HG02852 (cell line): Measurements from ENCODE around the gene RAD51D.
"Not testable (repeated sequence)": the region's sequence is repeated elsewhere in the genome, so short reads cannot be mapped to it uniquely, and the experiment has no call there.

ENCODE experiments used
- ATAC-seq: cut with Tn5 transposase; IDR thresholded peaks from one replicate; pipeline ENCODE4 v1.9.1; 2021; ENCODE audit warnings: mild to moderate bottlenecking, moderate library complexity; ENCODE audit not compliant: unreplicated experiment

The RAD51D gene

DNA sequence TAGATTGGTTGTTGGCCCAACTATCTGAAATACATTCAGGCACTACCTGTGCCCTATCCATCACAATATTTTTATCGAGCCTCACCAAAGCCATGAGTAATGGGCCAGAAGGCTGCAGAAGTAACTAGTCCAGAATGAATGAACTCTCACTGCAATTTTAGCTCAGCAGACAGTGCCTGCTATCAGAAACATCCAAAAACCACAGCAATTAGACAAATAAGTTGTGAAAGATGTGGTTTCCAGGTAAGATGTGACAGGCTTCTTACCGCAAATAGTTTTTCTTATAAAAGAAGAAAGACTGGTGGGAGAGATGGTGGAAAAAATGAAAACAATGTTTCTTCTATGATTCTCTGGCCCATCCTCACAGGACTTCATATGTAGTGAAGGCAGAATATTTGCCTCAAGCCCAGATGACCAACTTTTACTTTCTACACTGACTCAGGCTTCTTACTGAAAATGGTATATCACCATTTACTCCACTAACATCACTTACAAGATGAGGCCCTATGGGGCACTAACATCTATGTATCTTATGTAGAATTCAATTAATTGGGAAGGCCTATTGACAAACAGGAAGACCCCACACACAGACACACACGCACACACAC lies 46.4 kb downstream of the RAD51D start:
- ATAC-seq, result no peak

DNA sequence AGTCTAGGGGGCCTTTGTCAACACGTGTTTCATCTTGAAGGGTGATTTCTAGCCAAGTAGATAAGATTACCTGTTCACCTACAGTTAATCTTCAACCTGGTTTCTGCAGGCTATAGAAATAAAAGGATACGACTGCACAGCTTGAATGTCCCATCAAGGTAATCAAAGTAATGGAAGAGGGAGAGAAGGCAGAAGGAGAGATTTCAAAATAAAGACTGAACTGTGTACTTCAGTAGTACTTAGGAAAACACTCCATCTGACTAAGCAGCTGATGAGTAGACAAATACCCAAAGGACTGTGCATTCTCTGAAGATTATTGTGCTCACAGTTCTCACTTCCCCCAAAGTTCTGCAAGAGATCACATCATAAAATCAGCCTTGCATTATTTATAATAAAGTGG lies 50.3 kb downstream of the RAD51D start:
- no peak for ATAC-seq

DNA sequence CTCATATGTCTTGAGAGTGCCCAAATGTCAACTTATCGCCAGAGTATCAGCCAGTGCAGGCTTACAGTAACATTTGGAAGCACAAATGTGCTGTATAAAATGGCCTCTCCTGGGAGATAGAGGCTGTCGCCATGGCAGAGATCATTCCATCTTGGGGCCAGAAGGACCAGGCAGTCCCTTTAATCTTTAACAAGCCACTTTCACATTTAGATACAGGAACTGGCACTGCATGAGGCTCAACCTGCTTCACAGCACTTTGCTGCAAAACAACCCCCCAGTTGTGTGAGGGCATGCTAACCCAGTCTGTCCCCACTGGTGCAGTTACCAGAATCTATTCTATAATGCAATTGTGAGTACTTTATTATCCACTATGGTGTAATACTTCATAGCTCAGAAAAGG lies 51.4 kb downstream of the RAD51D start:
- no peak for ATAC-seq

DNA sequence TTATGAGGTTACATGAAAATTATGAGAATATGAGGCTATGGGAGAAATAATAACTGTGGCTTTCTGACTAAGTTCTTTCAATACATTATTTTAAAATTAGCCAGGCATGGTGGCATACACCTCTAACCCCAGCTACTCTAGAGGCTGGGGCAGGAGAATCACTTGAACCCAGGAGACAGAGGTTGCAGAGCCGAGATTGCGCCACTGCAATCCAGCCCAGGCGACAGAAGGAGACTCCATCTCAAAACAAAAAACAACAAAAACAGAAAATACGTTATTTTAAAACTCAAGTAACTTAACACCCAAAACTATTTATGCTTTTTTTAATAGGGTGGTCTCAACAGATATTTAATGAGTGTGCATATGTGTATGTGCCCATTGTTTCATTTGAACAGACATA lies 53.8 kb downstream of the RAD51D start:
- ATAC-seq, result no peak

DNA sequence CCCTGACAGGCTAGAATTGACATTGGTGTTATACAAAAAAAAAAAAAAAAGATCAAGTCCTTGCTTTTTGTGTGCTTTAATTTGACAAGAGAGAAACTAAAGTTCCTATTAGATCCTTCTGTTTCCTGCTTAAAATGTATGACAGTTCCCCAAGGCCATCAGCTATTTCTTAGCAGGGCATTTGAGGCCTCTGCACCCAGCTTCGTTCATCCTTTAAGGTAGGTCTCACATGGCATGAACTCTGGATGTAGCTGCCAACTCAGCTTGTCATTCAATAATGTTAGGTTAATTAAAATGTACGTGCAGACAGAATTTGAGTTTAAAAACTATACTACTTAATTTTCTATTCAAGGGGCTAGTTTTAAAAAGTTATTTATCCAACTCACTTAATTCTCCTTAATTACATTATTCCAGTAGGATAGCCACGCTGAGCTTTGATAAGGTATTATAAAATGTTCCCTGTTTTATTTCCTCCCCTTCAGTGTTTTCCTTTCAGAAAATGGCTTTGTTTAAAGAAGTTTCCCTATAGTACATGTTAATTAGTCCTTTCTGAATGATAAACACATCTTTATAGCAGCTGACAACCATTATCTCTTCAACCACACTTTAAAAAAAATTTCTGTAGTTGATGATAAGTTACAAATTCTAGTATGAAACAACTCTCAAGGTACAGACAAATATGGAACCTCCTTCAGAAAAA lies 55.0 kb downstream of the RAD51D start:
- ATAC-seq, result no peak

DNA sequence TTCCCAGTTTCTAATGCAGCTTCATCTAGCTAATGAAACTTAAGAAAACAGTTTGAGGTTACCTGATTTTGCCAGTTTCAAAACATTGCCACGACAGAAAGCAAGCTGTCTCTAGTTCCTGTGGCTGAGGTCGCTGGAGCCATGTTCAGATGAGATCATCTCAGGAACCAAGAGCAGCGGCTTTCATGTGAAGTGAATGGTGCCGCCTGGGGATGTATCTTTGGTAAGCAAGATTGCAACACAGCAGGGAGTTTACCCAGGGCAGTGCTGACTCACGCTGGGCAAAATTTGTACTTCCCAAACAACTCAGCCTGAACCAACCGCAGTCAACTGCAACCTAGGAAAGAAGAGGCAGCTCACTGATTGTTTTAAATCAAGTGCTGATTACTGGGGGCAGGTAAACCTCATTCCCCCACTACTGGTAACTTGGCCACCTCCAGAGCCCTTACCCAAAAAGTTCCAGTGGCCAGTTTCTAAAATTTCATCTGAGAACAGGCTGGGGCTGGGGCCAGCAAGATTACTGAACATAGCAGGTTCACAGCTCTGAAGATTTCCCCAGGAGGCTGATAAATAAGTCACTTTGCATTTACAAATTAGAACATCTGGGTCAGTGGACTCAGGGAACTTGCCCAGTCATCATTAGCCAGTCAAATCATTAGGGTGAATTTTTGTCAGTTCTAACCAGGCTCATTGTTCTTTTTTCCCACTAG lies 56.0 kb downstream of the RAD51D start, which contains the start of gene RFFL:
RFFL (minus strand) TSS at position 194 of the 710 bp plus-strand sequence. CDS start 37,154 bp downstream, outside the sequence.
- peak; percentile 84 for ATAC-seq

DNA sequence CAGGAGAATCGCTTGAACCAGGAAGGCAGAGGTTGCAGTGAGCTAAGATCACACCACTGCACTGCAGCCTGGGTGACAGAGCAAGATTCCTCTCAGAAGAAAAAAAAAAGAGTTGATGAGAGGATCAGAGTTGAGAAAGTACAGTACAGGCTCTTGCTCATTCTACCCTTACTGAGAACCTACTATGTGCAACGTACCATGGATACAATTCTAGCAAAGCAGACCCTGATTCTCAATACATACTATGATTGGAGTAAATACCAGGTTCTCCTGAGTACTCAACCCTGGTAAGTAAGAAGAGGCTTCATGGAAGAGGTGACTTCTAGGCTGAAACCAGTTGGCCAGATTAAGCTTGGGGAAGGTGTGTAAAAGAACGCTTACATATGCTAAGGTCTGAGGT lies 57.4 kb downstream of the RAD51D start:
- no peak for ATAC-seq

DNA sequence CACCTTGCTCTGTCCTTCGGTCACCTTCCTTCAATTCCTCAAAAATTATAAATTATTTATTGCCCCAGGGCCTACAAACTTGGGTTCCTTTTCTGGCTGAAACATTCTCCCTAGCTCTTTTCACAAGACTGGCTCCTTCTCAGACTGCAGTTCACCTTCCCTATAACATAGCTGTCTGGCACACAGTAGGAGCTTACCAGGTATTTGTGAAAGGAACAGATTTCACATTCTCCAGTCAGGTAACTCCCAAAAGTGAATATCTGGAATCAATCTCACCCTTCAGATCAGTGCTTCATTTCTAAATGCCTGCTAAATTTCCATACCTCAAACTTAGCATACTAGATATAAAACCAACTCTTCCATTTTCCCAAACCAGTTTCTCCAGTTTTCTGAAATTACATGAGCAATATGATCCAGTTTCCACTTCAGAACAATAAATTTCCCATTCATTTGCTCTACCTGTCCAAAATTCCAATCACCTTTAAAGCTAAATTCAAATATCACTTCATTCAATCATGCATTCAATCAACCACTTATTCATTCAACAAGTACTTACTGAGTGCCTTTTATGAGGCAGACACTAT lies 62.2 kb downstream of the RAD51D start:
- no peak for ATAC-seq

DNA sequence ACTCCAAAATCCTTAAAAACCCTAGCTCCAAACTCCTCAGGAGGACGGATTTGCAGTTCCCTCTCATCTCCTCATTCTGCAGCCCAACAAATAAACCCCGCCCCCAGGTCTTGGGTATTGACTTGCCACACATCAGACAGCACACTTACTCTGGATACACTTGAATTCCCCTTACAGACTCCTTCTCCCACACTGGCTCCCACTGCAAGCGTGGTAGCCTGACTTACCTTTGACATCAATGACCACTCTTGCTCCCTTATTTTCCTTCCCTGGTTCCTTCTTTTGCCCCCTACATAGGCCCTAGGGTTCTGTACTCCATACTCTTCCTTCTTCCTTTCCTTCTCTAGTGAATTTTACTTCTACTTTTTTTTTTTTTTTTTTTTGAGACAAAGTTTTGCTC lies 63.6 kb downstream of the RAD51D start:
- no peak for ATAC-seq

DNA sequence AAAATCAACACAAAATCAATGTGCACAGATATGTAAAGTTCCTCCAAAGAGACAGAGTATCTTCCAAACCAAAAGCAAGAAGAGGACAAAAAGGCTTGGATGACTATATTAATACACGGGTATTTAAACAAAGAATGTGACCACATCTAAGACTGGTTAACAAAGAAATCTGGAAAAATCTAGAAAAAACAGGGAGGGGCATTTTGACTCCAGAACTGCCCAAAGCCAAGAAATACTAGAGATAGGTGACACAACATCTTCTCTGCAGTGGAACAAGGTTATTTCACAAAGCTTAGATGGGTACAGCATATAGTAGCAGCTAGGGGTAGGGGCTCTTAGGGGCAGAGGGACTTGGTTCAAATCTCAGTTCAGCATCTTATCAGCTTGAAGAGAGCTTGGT lies 66.5 kb downstream of the RAD51D start:
- ATAC-seq, result no peak

DNA sequence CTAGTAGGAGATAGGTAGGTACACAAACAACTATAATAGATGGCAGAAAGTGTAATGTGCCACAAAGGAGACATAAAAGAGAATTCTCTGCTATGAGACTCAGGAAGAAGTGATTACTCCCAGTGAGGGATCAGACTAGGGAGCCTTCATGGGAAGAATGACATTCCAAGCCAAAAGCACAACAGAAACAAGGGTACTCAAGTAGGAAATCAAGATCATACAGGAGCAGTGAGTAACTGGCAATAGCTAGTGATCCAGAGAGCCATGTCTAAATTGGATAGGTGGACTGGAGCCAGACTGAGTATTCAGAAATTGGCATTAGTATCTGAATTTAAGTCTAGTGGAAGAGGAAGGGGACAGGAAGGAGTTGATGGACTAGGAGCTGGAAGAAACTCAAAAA lies 66.9 kb downstream of the RAD51D start:
- no peak for ATAC-seq

DNA sequence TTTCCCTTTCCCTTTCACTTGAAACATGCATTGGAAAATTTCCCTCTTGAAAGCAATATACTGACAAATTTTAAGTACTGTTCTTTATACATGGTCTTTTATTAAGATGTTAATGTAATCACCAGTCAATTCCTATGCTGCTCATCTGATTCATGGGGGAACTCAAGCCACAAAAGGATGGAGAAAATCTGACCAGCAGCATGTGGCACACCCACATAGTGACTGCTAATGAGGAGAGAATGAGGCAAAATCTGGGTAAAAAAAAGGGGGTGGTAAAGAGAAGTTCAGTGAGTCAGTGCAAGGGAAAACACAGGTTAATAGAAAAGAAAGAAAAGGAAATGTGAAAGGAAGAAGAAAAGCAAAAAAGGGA lies 67.4 kb downstream of the RAD51D start:
- ATAC-seq, result no peak

DNA sequence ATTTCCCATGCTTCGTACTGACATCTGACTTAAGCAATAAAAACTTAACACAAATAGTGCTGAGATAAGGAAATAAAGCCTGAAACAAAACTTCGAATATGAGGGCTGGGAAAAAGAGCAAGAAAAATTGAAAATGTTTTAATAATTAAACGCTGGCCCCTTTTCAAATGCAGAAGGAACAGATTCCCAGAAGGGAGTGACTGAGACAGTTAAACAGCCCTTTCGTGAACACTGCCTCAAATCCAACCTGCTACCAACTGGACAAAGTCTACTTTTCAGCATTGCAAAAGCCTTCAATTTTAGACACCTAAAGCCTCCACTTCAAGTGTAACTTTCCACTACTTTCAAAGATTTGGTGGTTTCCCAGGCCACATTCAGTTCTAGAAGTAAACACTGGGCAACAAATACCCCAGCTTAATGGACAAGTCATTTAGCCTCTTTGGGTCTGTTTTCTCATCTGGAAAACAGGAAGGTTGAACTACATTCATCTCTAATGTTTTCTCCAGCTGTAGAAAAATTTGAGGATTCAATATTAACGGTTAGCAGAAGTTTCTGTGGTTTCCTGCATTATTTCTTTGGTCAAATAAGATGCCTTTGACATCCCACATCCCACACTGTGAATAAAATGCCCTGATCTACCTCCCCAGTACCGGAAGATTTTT lies 68.0 kb downstream of the RAD51D start:
- ATAC-seq, result no peak

DNA sequence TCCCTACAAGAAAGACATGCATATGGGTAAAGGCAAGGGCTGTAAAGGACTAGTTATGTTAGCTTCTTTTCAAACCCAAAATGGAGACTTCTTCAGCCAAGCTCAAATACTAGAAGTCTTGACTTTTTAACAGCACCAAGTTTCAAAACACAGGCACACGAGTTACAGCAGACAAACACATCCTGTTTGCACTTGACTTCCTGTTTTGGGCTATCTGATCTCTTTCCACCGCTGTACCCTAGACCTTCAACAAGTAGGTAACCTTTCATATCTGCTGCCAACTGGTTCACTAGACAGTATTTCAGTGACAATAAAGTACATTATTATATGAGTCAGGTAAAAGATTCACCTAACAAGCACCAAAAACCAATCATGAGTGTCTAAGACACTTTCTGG lies 68.5 kb downstream of the RAD51D start:
- peak; percentile 64 for ATAC-seq

DNA sequence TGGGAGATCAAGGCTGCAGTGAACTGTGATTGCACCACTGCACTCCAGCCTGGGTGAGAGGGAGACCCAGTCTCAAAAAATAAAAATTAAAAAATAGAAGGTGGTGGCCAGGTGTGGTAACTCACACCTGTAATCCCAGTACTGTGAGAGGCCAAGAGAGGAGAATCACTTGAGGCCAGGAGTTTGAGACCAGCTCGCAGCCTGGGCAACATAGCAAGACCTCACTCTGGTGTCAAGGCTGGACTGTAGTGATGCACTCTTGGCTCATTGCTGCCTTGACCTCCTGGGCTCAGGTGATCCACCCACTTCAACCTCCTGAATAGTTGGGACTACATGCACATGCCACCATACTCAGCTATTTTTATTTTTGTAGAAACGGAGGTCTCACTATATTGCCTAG lies 69.5 kb downstream of the RAD51D start:
- no peak for ATAC-seq

DNA sequence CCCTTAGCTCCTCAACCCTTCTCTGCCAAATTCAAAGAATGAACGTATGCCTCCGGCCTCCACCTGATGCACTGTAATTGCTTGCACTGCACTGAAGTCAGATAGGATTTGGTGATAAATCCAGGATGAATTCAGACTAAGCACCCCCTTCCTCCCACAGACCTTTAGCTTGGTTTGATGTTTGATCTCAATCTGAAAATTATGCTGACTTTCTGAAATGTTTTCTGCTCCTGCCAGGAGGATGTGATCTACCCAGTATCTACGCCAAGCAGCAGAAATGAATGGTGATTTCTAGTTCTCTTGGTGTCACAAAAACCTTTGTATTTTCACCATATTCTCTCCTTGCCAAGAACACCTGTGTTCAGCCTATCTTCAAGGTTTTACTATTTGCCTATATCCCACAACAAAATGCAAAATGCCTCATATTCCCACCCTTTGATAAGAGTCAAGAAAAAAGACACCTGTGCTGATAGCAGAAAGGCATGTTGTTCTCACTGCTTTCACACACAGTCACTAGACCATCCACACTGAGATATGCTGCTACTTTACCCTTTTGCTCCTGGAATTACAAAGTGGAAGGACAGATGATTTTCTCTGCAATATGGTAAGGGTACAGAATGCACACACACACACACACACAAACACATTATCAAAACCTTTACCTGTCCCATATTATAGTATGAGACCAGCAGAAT lies 70.8 kb downstream of the RAD51D start:
- no peak for ATAC-seq

DNA sequence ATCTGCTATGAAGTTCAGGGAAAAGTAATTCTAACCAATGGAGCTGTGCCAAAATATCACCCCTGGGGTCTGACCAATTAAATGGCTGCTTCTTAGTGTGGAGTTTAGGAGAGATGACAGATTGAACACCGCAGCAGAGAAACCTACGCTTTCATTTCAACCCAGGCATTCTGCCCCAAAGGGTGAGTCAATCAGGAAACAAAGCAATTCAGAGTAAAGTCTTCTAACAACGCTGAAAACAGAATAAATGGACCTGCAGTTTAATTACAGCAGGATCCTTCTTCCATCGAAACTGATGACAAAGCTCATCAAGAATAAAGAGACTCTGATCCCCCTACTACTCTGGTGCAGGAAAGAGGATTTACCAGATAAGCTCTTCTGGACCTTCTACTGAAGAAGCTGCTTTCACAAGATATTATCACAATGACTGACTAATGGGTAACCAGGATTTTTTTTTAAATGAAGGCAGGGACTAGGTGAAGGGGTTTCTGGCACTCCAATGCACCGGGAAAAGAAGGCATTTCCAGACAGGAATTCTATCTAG lies 72.8 kb downstream of the RAD51D start:
- ATAC-seq, result no peak

DNA sequence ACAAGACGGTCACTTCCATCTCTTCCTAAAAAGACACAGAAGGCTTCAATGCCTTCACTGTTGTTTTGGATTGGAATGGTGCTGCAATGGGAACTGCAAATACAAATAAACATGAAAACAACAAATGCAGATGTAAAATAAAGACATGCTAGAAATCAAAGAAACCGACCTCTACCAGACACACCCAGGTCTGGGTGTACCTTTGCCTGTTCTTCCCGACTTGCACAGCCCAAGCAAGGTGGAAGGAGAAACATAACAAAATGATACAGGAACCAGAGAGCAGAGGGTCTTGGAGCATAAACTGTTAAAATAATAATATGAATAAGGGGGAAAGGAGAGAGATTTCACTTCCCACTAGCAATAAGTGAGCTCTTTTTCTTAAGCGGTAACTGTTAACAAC lies 73.4 kb downstream of the RAD51D start:
- no peak for ATAC-seq

DNA sequence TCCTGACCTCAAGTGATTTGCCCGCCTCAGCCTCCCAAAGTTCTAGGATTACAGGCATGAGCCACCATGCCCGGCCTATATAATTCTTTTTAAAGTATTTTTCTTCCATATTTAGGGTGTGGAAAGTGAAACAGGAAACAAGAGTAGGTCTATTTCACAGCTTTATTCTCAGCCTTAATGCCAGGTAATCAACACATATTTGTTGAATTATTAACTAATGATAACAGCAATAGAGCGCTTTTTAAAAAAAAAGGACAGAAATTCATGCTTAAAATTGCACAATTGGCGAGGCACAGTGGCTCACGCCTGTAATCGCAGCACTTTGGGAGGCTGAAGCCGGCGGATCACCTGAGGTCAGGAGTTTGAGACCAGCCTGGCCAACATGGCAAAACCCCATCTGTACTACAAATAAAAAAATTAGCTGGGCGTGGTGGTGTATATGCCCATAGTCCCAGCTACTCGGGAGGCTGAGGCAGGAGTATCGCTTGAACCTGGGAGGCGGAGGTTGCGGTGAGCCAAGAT lies 74.1 kb downstream of the RAD51D start:
- ATAC-seq, result not testable (repeated sequence)

DNA sequence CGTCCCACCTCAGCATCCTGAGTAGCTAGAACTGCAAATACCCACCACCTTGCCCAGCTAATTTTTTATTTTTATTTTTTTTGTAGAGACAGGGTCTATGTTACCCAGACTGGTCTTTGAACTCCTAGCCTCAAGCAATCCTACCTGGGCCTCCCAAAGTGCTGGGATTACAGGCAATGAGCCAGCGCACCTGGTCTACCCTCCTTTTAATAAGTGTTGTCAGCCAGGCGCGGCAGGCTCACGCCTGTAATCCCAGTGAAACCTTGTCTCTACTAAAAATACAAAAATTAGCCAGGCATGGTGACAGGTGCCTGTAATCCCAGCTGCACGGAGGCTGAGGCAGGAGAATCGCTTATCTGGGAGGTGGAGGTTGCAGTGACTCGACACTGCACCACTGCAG lies 75.5 kb downstream of the RAD51D start:
- ATAC-seq, result no peak
